GM18526 (cell line): ENCODE results near the gene ADPRS.

Experiments used
- POLR2A ChIP-seq: IDR thresholded peaks from 3 replicates; pipeline ENCODE4 v1.6.1; 2011; ENCODE audit not compliant: insufficient read length; ENCODE audit errors: extremely low read depth

The ADPRS gene

DNA sequence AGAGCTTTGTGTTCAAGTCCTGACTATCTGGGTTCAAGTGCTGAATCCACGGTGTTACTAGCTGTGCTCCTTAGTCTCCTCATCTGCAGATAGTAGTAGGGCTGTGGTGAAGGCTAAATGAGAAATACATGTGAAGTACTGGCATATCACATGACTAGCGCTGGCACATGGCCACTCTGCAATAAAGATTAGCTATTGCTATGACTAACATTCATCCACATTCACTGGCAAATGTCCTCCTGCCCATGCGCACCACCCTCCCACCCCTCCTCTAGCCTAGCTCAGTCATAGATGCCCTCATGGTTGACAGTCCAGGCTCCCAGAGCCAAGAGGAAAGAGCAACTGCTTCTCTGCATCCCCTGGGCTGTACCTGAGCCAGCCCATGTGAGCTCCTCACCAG, 44.8 kb downstream of the ADPRS start:
- no peak for TF ChIP-seq POLR2A

DNA sequence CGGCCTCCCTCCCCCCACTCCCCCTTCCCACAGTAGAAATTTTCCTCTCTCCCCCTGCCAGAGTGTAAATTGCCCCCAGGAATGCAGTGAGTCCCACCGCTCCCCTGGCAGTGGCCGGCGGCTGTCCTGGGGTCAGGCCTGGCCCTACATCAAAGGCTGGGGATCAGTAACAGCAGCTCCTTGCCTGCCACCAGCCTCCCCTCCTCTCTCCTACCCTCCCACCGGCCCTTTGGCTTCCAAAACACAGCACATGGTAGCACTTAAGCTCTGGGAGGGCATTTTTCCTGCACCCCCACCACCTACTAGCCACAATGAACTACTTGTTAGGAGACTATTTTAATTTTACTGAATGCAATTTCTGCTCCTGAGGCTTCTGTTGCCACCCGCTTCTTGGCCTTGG, 45.3 kb downstream of the ADPRS start:
- no peak for TF ChIP-seq POLR2A

DNA sequence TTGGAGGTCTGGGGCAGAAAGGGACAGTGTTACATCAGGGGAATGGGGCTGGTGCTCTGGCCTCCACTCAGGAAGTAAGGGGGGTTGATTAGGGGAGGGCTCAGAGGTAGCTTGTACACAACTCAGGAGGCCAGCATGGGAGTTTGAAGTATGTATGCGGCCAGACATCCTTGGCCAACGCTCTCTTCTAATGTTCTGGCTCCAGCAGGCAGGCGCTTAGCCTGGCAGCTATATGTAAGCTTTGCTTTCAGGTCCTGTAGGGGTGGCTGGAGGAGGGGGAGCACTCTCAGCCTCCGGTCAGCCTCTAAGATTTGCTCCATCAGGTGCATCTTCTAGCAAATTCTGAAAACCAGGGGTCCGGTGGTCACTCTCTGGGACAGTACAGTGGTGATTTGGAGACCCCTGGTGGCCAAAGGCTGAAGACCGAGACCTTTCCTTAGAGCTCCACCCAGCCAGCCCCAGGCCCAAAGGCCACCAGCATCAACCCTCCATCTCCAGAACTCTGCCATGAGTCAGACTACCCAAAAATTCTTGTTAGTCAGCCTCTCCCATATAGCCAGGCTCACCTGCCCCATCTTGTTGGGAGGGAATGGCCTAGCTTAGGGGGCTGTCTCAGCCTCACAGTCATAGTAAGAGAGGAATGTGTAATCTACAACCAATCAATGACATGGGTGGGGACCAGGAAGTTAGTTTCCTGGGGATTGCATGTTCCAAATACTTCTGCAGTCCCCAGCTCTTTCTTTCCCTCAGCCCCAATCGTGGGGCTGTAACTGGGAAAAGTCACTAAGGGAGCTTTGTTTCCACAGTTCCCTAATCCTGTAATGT, 46.0 kb downstream of the ADPRS start:
- no peak for TF ChIP-seq POLR2A

DNA sequence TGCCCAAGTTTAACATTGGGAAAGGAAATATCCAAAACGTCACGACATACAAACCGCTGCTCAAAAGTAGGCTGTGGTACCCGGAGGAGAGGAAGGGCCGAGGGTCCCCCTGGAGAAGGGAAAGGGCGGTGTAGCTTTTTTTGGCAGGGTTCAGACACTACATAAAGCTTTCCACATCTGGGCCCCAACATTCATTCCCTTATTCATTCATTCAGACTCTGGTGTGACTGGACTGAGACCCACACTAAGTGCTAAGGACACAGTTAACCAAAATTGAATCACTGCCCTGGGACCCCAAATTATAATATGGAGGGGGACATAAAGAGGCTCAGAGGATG, 46.6 kb downstream of the ADPRS start:
- TF ChIP-seq POLR2A: no peak

DNA sequence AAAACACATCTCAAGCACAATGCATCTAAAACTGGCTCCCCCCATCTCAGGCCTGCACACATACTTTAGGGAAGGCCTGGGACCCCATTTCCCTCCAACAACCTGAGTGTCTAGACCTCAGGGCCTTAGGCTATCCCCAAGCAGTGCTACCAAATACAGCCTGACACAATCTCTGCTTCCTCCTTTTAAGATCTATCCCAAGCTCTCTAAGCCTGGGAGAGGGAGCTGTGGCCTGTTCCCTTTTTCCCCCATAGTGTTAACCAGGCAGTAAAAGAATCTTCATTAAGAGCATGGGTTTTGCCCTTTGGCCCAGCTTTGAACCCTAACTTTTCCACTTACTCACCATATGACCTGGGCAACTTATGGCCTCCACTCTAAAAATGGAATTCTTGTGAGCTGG, 47.1 kb downstream of the ADPRS start:
- no peak for TF ChIP-seq POLR2A

DNA sequence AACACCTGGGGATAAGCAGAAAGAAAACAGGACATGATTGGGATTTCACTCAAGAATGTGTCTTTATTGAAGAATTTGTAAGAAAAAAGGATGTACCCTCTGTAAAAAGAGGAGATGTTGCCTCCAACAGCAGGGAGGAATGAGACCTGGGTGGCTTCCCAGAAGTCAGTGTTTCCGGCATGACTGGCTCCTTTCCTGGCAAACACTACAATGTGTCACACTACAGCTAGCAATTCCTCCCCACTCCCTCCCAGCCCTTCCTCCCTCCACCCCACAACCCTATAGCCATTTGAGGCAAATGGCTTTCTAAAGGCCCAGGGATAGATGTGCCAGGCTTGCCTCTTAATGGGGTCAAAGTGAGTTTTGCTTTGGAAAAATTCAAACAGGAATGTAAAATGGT, 47.8 kb downstream of the ADPRS start:
- TF ChIP-seq POLR2A: no peak

DNA sequence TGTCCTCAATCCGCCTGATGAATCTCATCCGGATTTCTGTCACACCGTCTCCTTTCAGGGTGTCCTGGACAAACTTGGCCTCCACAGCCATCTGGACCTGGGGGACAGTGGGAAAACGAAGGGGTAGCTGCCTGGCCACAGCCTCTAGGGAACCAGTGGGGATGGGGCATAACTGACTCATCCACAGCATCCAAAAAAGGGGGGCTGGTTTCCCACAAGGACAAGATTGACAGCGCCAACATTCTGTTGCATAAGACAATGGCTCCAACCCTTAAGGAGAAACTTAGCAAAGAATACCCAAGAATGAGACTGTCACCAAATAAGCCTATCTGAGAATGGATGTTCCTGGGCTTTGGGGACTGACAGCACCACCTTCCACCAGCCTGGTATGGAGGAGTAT, 48.5 kb downstream of the ADPRS start:
- no peak for TF ChIP-seq POLR2A

DNA sequence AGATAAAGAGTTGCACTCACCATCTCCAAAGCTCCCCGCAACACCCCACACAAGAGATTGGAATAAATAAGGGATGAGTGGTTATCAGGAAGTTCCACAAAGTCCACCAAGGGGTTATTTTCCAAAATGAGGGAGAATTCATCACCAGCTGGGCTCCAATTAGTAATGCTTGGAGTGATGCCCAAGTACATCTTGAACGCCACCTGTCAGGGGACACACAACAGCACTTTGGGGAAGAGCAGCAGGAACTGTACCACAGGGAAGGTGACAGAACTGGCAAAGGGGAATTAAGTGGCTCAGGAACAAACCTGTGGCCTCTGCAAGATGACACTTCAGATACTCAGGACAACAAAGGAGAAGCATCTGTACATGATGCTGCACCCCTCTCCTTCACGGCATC, 49.1 kb downstream of the ADPRS start:
- TF ChIP-seq POLR2A: no peak

DNA sequence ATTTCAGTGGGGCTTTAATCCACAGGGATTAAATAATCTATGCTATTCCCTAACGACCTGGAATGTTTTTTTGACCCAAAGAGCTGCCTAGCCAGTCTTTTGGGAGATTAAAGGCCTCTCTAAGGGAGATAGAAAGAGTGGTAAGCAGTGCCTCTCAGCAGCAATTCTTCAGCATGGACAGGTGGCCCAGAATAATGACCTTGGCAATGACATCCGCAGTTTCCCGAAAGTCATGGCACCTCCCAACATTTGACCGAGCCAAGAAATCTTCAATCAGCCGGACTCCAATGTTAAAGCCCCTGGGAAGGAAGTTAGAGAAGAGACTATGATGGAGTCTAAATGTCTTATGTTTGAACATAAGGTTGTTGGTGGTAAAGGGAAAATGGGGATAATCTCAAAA, 50.8 kb downstream of the ADPRS start:
- TF ChIP-seq POLR2A: no peak

DNA sequence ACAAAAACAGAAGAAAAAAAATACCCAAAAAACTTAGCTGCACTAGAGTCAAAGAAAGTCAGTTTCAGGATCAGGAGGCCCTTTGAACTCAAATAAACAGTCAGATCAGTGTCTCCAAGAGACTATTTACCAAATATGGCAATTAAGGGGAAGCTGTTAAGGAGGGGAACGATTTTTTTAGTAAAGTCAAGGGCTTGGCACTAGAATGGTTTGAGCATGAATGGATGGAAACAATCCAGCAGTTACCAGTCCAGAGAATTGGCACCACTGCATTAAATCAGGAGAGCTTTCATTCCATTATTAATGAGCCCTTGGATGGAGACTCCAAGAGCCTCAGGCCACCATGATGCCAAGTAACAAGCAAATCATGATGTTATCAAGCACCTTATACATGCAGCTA, 53.4 kb downstream of the ADPRS start:
- TF ChIP-seq POLR2A: no peak

DNA sequence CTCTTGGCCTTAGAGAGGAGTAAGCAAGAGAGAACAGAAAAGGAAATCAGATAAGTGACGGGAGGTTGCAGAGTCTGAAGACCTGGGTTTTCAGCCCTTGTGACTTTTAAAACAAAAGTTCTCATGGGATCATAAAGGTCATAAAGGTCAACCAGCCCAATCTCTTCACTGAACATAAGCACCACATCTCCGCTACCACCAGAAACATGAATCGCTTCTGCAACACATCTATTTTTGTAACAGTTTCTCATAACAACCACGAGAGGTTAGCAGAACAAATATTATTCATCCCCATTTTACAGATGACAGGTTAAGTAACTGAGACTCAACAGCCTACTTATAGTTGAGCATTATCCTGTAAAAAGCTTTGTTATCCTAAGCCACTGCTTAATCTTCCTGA, 54.7 kb downstream of the ADPRS start:
- no peak for TF ChIP-seq POLR2A
